HG02642 (cell line): ENCODE data around the gene FOXK1.
A peak's percentile ranks its signal among the peaks of the same experiment; 100 is the strongest.
"Not testable (repeated sequence)": the region's sequence is repeated elsewhere in the genome, so short reads cannot be mapped to it uniquely, and the experiment has no call there.

Experiments
- ATAC-seq: cut with Tn5 transposase; IDR thresholded peaks from one replicate; pipeline ENCODE4 v1.9.1; 2021; ENCODE audit warnings: mild to moderate bottlenecking; ENCODE audit not compliant: unreplicated experiment, poor library complexity

The FOXK1 gene

DNA sequence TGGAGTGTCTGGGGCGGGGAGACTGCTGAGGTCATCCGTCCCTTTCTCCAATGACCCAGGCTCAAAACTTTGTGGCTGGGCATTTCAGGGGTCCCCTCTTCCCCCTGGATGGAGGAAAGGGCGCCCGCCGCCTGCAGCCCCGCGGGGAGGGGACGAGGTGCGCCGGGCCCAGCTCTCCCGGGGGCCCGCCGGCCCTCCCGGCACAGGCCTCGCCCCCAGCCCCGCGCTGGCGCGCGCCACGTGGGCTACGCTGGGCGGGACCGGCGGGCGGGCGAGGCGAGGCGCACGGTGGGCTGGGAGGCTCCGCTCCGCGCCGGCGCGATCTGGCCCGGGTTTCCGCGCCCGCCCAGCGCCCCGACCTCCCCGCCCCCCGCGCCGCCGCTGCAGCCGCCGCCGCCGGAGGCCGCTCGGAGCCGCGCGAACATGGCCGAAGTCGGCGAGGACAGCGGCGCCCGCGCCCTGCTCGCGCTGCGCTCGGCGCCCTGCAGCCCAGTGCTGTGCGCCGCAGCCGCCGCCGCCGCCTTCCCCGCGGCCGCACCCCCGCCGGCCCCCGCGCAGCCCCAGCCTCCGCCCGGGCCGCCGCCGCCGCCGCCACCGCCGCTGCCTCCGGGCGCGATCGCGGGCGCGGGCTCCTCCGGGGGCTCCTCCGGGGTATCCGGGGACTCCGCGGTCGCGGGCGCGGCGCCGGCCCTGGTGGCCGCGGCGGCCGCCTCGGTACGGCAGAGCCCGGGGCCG, at the start of gene FOXK1:
TSS of gene FOXK1 (plus strand) at position 410 of the 735 bp plus-strand sequence. CDS start at position 424, 14 bp downstream.
- peak; percentile 73 for ATAC-seq

GRCh38 chr7:4633012-4633411, 49.1 kb upstream of the FOXK1 start:
- no peak for ATAC-seq

- ATAC-seq: no peak
Measured at GRCh38 chr7:4634166-4634565, 47.9 kb upstream of the FOXK1 start.

DNA sequence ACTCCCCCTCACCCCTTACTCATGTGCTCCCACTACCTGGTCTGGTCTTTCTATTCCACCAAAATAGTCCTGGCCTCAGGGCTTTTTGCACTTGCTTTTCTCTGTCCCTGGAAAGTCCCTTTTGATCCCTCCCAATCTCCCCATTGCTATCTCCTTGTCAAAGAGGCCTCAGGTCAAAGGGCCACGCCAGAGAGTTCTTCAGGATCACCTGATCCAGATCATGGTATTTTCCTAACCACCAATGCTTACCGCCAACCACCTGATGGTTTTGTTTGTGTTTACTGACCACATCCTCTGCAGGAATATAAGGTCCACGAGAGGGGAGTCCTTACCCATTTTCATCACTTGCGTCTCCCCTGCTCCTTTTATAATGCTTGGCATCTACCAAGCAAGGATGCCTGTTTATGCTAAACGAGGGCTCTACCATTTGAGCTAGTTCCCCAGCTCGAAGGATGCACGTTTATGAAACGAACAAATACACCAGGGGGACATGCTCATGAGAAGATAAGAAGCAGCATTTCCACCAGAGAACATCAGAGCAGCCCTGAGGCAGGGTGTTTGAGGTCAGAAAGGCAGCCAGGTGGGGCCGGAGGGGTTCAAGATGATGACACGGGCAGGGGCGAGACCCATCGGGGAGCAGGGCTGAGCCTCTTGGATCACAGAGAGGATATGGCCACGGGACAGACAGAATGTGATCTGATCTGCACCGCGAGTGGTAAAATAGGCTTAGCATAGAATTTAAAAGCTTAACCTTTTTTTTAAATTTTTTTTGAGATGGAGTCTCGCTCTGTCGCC, 43.1 kb upstream of the FOXK1 start:
- ATAC-seq: no peak

- no peak for ATAC-seq
Measured at GRCh38 chr7:4641091-4641666, 40.9 kb upstream of the FOXK1 start.

GRCh38 chr7:4641667-4642467, 40.2 kb upstream of the FOXK1 start:
- ATAC-seq: peak; percentile 83

GRCh38 chr7:4642468-4643203, 39.5 kb upstream of the FOXK1 start:
- no peak for ATAC-seq

GRCh38 chr7:4643204-4643471, 39.0 kb upstream of the FOXK1 start:
- ATAC-seq: not testable (repeated sequence)

- ATAC-seq: no peak
Measured at GRCh38 chr7:4645246-4645645, 36.8 kb upstream of the FOXK1 start.

GRCh38 chr7:4648111-4648510, 34.0 kb upstream of the FOXK1 start:
- no peak for ATAC-seq

- no peak for ATAC-seq
Measured at GRCh38 chr7:4650433-4651047, 31.6 kb upstream of the FOXK1 start.

DNA sequence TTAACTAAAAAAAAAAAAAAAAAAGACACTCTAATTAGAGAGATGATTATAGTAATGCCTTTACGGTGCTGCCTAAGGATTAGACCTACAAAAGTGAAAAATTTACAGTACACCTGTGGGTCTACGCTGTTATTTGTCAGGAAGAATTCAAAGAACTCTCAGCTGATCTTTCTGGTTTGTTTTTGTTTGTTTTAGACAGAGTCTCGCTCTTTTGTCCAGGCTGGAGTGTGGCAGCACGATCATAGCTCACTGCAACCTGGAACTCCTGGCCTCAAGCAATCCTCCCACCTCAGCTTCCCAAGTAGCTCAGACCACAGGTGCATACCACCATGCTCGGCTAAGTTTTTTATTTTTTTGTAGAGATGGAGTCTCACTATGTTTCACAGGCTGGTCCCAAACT, 28.3 kb upstream of the FOXK1 start:
- no peak for ATAC-seq

DNA sequence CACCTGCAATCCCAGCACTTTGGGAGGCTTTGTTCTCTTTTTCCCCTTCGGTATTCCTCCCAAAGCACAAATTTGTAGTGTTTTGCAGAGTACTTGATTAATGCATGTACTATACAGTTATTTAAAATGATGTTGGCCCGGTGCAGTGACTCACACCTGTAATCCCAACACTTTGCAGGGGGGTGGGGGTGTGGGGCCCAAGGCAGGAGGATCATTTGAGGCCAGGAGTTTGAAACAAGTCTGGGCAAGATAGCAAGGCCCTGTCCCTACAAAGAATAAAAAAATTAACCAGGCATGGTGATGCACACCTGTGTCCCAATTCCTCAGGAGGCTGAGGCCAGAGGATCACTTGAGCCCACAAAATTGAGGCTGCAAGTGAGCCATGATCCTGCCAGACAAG, 26.8 kb upstream of the FOXK1 start:
- ATAC-seq: no peak

DNA sequence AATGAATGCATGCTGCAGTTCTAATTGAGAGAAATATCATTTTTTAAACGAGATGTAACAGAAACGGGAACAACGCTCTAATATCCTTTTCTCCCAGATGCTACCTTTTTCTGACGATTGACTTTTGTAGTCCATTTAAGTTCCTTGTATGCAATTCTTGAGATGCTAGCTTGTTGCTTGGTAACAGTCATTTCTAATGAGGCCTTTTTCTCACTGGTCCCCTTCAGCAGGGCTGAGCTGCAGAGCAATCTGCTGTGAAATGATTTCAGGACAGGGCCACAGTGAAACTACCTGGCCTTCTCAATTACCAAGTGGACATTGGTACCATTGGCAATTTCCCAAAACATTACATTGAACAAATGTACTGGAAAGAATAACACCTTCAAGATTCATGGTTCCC, 26.2 kb upstream of the FOXK1 start:
- no peak for ATAC-seq

DNA sequence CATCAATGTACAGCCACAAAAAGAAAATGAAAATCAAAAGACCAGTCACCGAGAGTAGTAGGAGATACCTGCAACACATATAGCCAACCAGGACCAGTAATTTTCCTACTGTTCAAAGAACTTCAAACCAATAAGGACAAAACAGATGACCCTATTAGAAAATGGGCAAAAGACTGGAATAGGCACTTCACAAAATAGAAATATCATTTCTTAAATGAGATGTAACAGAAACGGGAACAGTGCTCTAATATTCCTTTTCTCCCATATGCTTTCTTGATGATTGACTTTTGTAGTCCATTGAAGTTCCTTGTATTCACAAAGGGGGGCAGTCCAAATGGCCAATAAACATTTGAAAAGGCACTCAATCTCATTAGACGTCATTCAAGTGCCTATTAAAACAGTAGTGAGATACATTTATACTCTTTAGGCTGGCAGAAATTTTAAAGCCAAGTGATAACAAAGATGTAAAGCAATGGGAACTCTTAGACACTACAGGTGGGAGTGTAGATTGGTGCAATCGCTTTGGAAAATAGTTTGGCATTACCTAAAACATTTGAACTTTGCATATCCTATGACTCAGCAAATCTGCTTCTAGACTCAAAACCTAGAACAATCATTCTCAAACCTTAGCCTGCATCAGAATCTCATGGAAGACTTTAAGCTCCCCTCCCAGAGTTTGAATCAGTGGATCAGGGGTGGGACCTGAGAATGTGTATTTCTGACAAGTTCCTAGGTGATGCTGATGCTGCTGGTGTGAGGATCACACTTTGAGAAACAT, 24.3 kb upstream of the FOXK1 start:
- ATAC-seq: no peak

DNA sequence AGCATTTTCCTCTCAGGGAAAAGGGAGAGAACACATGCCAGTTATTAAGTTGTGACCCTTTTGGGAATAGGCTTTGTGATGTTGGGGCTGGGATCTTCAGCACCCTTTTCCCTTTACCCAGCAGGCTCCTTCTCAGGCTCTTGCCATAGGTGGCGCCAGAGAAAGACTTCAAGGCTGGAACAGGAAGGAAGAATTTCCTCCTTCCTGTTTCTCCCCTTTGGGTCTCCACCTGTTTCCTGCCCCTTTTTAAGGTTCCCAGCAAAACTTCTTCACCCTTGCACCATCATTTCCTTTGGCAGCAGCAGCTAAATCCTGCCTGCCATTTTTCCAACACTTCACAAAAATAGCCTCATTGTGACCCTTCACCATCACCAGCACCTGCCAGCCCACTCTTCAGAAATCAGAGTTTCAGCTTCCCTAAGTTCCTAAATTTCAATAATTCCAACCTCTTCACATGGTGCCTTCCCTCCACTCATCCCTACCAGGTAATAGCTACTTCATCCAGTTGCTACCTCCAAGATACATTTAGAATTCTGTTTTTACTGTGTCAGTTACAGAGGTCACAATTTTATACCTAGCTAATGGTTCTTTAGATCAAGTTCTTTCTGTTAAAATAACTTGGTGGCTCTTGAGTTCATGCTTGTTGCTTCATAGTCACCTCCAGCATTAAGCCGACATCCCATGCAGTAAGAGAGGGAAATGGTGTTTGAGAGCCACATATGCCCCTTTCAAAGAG, 22.4 kb upstream of the FOXK1 start:
- no peak for ATAC-seq

- ATAC-seq: no peak
Measured at GRCh38 chr7:4661871-4662270, 20.2 kb upstream of the FOXK1 start.

DNA sequence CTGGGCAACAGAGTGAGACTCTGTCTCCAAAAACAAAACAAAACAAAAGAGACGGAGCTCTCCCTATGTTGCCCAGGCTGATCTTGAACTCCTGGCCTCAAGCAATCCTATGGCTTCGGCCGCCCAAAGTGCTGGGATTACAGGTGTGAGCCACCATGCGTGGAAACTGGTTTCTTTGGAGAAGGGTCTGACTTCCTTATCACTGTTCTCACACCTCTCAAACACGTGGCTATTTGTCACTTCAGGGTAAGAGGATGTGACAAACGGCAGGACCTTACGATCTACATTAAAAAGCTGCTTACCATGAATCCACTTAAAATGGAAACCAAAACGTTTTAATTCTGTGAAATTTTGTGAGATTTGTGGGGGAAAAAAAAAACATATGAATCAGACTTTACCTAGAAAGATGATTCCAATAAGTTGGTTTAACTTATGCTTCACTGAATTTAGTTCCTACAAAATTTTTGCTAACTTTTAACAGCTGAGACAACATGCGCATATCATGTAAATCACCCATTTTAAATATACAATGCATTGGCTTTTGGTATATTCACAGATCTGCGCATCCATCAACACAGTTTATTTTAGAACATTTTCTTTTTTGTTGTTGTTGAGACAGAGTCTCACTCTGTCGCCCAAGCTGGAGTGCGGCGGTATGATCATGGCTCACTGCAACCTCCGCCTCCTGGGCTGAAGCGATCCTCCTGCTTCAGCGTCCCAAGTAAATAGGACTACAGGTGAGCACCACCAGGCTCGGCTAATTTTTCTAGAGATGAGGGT, 18.7 kb upstream of the FOXK1 start:
- no peak for ATAC-seq
